Kidney epithelial cell (primary cell): Measurements from ENCODE around the gene GIPC3. TPM values are rescaled to one million over a fixed set of nuclear protein-coding genes. Genes with fewer than 3 reads are reported as not detected.

Experiments used
- DNase-seq: peaks from one replicate; pipeline ENCODE4 v3.0.0-alpha.2; 2010; ENCODE audit warnings: low read depth
- H3K27me3 ChIP-seq: 2 replicates; pipeline ENCODE4 v1.6.0; 2011; ENCODE audit warnings: low read length; ENCODE audit not compliant: control insufficient read depth, insufficient read depth
- H3K36me3 ChIP-seq: 2 replicates; pipeline ENCODE4 v1.5.1; 2011; ENCODE audit warnings: low read length; ENCODE audit not compliant: control insufficient read depth, insufficient read depth
- H3K4me3 ChIP-seq: 2 replicates; pipeline ENCODE4 v1.5.1; 2011; ENCODE audit warnings: low read depth, mild to moderate bottlenecking, control low read depth, low read length
- total RNA-seq: library from RNA; depleted of rRNA; stranded (reverse); fragments of >200 nt; gene quantifications from 2 replicates; pipeline ENCODE4 v1.2.3, GENCODE V29; 2015
- TF ChIP-seq, protein P1 (sequence below): IDR thresholded peaks from 2 replicates; pipeline ENCODE4 v1.5.1; 2011; ENCODE audit warnings: mild to moderate bottlenecking, moderate library complexity, low read length, control low read depth, inconsistent platforms; ENCODE audit not compliant: insufficient read depth, poor library complexity, severe bottlenecking

GIPC3 gene
- total RNA-seq, 1 donor from 2014 or later: 0.21 TPM

DNA sequence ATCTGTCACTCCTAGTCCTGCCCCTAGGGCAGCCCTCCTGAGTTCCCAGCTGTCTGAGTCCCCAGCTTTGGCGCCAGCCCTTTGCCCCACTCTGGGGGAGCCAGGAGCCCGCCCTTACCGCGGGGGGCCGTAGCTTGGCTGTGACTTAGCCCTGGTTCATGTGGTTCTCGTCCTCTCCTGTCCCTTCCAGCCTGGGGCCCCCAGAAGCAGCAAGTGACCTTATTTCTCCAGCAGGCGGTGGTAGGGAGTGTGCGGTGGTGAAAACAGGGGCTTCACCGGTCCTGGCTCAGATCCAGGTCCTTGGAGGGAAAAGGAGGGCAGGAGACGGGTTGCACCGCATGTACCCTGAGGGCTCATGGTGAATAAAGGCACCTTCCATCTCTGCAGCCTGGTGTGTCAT, 7.9 kb downstream of the GIPC3 start:
- Histone ChIP-seq H3K36me3 (no peaks in the 10 kb centered on the region), H3K4me3 (no peak overlapping the region), H3K27me3 (peaks cover 11% of the 10 kb centered on the region)
- DNase-seq: no peak
- TF ChIP-seq, protein P1, sequence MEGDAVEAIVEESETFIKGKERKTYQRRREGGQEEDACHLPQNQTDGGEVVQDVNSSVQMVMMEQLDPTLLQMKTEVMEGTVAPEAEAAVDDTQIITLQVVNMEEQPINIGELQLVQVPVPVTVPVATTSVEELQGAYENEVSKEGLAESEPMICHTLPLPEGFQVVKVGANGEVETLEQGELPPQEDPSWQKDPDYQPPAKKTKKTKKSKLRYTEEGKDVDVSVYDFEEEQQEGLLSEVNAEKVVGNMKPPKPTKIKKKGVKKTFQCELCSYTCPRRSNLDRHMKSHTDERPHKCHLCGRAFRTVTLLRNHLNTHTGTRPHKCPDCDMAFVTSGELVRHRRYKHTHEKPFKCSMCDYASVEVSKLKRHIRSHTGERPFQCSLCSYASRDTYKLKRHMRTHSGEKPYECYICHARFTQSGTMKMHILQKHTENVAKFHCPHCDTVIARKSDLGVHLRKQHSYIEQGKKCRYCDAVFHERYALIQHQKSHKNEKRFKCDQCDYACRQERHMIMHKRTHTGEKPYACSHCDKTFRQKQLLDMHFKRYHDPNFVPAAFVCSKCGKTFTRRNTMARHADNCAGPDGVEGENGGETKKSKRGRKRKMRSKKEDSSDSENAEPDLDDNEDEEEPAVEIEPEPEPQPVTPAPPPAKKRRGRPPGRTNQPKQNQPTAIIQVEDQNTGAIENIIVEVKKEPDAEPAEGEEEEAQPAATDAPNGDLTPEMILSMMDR: no peak

DNA sequence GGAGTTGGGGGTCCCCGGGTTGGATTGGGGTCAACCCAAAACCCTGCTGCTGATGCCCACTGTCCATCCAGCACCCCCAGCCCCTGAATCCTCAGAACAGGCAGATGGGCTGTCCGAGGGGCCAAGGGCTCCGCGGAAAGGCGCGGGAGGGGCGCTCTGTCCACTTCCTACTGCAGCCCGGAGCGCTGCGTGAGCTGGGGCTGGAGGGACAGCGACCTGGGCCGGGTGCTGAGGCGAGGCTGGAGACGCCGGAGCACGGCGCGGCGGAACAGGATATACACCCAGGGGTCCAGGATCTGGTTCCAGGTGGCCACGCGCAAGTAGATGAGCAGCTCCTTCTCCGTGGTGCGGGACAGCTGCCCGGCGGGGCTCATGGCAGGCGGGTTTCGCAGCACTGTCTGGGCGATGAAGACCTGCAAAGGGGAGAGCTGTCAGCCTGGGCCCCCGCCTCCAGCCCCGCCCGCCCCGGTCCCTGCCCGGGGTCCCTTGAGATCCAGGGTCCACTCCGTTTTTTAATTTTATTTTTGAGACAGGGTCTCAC, 10.3 kb downstream of the GIPC3 start:
- no peak for DNase-seq
- peaks cover 11% of the 10 kb centered on the region for H3K27me3 ChIP-seq
- H3K4me3 ChIP-seq: no peak overlapping the region
- H3K36me3 ChIP-seq: no peaks in the 10 kb centered on the region
- TF ChIP-seq, protein P1: no peak

GRCh38 chr19:3599776-3600187, 14.5 kb downstream of the GIPC3 start:
- DNase-seq: no peak
- no peak overlapping the region for H3K4me3 ChIP-seq
- H3K36me3 ChIP-seq: no peaks in the 10 kb centered on the region
- TF ChIP-seq, protein P1: no peak
- H3K27me3 ChIP-seq: peaks cover 3% of the 10 kb centered on the region

DNA sequence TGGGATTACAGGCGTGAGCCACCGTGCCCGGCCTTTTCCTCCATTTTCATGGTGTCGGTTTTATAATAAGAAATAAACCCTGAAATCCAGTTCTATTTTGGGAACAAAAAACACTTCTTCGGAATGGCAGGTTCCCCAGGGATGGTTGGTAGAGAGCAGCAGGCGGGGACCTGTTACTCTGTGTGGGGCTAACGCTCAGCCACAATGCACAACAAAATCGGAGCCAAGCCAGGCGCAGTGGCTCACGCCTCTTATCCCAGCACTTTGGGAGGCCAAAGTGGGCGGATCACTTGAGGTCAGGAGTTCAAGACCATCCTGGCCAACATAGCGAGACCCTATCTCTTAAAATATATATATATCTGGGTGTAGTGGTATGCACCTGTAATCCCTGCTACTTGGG, 15.7 kb downstream of the GIPC3 start:
- no peak overlapping the region for H3K4me3 ChIP-seq
- TF ChIP-seq, protein P1: no peak
- H3K36me3 ChIP-seq: no peaks in the 10 kb centered on the region
- no peaks in the 10 kb centered on the region for H3K27me3 ChIP-seq
- no peak for DNase-seq

GRCh38 chr19:3603121-3603811, 18.0 kb downstream of the GIPC3 start:
- TF ChIP-seq, protein P1: no peak
- no peak for DNase-seq
- no peaks in the 10 kb centered on the region for H3K36me3 ChIP-seq
- no peak overlapping the region for H3K4me3 ChIP-seq
- H3K27me3 ChIP-seq: no peaks in the 10 kb centered on the region
